ENCODE results near the gene SSR4. TPM values are rescaled to one million over a fixed set of nuclear protein-coding genes. Genes with fewer than 3 reads are reported as not detected.

Gene SSR4
- total RNA-seq, 1 donor from 2014 or later, result 285 TPM

- Mint-ChIP-seq H3K36me3 (ENCODE audit: low read depth) (peaks cover 15% of the 10 kb centered on the region), H3K4me3 (peak overlapping the region; percentile 96), H3K9me3 (no peaks in the 10 kb centered on the region), H3K27ac (peak overlapping the region; percentile 79), H3K27me3 (ENCODE audit: insufficient read depth) (no peaks in the 10 kb centered on the region), H3K4me1 (ENCODE audit: low read depth) (peaks cover 18% of the 10 kb centered on the region)
- intact Hi-C loops (cut with micrococcal nuclease), result loop anchor here (1.0 kb wide), 4 partner anchors 31 to 177 kb away; partner anchors contain the start of genes ABCD1, BCAP31, PLXNB3 and TMEM187
- DNase-seq (ENCODE audit: low spot score), result no peak
Measured at GRCh38 chrX:153794897-153795816, 689 bp downstream of the SSR4 start.

GRCh38 chrX:153797415-153798015 lies 3.0 kb downstream of the SSR4 start:
- Mint-ChIP-seq H3K36me3 (ENCODE audit: low read depth) (peaks cover 15% of the 10 kb centered on the region), H3K9me3 (no peaks in the 10 kb centered on the region), H3K4me1 (ENCODE audit: low read depth) (peaks cover 17% of the 10 kb centered on the region), H3K4me3 (peak overlapping the region; percentile 96), H3K27ac (no peak overlapping the region), H3K27me3 (ENCODE audit: insufficient read depth) (no peaks in the 10 kb centered on the region)
- intact Hi-C loops (cut with micrococcal nuclease), result no loop called here
- no peak for DNase-seq (ENCODE audit: low spot score)

GRCh38 chrX:153799326-153799725 lies 4.9 kb downstream of the SSR4 start:
- Mint-ChIP-seq H3K4me3 (no peak overlapping the region), H3K27ac (no peak overlapping the region), H3K36me3 (ENCODE audit: low read depth) (peaks cover 13% of the 10 kb centered on the region), H3K9me3 (no peaks in the 10 kb centered on the region), H3K4me1 (ENCODE audit: low read depth) (peaks cover 9% of the 10 kb centered on the region), H3K27me3 (ENCODE audit: insufficient read depth) (no peaks in the 10 kb centered on the region)
- intact Hi-C loops (cut with micrococcal nuclease), result no loop called here
- no peak for DNase-seq (ENCODE audit: low spot score)

- no peaks in the 10 kb centered on the region for H3K9me3 Mint-ChIP-seq
- H3K4me3 Mint-ChIP-seq, result no peak overlapping the region
- no peak overlapping the region for H3K27ac Mint-ChIP-seq
- peaks cover 13% of the 10 kb centered on the region for H3K36me3 Mint-ChIP-seq (ENCODE audit: low read depth)
- DNase-seq (ENCODE audit: low spot score), result no peak
- H3K27me3 Mint-ChIP-seq (ENCODE audit: insufficient read depth), result no peaks in the 10 kb centered on the region
- intact Hi-C loops (cut with micrococcal nuclease), result no loop called here
- H3K4me1 Mint-ChIP-seq (ENCODE audit: low read depth), result peaks cover 9% of the 10 kb centered on the region
Measured at GRCh38 chrX:153800177-153800722, 5.8 kb downstream of the SSR4 start.

GRCh38 chrX:153800746-153801145 lies 6.3 kb downstream of the SSR4 start:
- no peak overlapping the region for H3K4me3 Mint-ChIP-seq
- no peaks in the 10 kb centered on the region for H3K9me3 Mint-ChIP-seq
- intact Hi-C loops (cut with micrococcal nuclease), result no loop called here
- H3K36me3 Mint-ChIP-seq (ENCODE audit: low read depth), result peaks cover 13% of the 10 kb centered on the region
- peaks cover 9% of the 10 kb centered on the region for H3K4me1 Mint-ChIP-seq (ENCODE audit: low read depth)
- DNase-seq (ENCODE audit: low spot score), result no peak
- no peak overlapping the region for H3K27ac Mint-ChIP-seq
- H3K27me3 Mint-ChIP-seq (ENCODE audit: insufficient read depth), result no peaks in the 10 kb centered on the region

GRCh38 chrX:153801669-153802068 lies 7.2 kb downstream of the SSR4 start:
- H3K36me3 Mint-ChIP-seq (ENCODE audit: low read depth), result peaks cover 4% of the 10 kb centered on the region
- DNase-seq (ENCODE audit: low spot score), result no peak

GRCh38 chrX:153802513-153803045 lies 8.1 kb downstream of the SSR4 start:
- DNase-seq (ENCODE audit: low spot score), result no peak
- no peaks in the 10 kb centered on the region for H3K4me1 Mint-ChIP-seq (ENCODE audit: low read depth)
- no peaks in the 10 kb centered on the region for H3K9me3 Mint-ChIP-seq
- H3K27me3 Mint-ChIP-seq (ENCODE audit: insufficient read depth), result no peaks in the 10 kb centered on the region
- intact Hi-C loops (cut with micrococcal nuclease), result no loop called here
- no peak overlapping the region for H3K4me3 Mint-ChIP-seq
- peaks cover 3% of the 10 kb centered on the region for H3K36me3 Mint-ChIP-seq (ENCODE audit: low read depth)
- no peak overlapping the region for H3K27ac Mint-ChIP-seq

More at GRCh38 chrX:153801669-153802068, 7.2 kb downstream of the SSR4 start:
- no peak overlapping the region for H3K27ac Mint-ChIP-seq
- no peaks in the 10 kb centered on the region for H3K27me3 Mint-ChIP-seq (ENCODE audit: insufficient read depth)
- H3K9me3 Mint-ChIP-seq, result no peaks in the 10 kb centered on the region
- H3K4me3 Mint-ChIP-seq, result no peak overlapping the region
- intact Hi-C loops (cut with micrococcal nuclease), result no loop called here
- no peaks in the 10 kb centered on the region for H3K4me1 Mint-ChIP-seq (ENCODE audit: low read depth)

- Mint-ChIP-seq H3K4me3 (no peak overlapping the region), H3K9me3 (no peaks in the 10 kb centered on the region), H3K36me3 (ENCODE audit: low read depth) (no peaks in the 10 kb centered on the region), H3K27ac (no peak overlapping the region), H3K27me3 (ENCODE audit: insufficient read depth) (no peaks in the 10 kb centered on the region), H3K4me1 (ENCODE audit: low read depth) (no peaks in the 10 kb centered on the region)
- DNase-seq (ENCODE audit: low spot score), result no peak
- intact Hi-C loops (cut with micrococcal nuclease), result no loop called here
Measured at GRCh38 chrX:153803211-153804099, 9.0 kb downstream of the SSR4 start.

- H3K4me1 Mint-ChIP-seq (ENCODE audit: low read depth), result no peaks in the 10 kb centered on the region
- no peak for DNase-seq (ENCODE audit: low spot score)
- intact Hi-C loops (cut with micrococcal nuclease), result no loop called here
- no peaks in the 10 kb centered on the region for H3K36me3 Mint-ChIP-seq (ENCODE audit: low read depth)
- H3K27ac Mint-ChIP-seq, result no peak overlapping the region
- no peaks in the 10 kb centered on the region for H3K27me3 Mint-ChIP-seq (ENCODE audit: insufficient read depth)
- no peak overlapping the region for H3K4me3 Mint-ChIP-seq
- H3K9me3 Mint-ChIP-seq, result no peaks in the 10 kb centered on the region
Measured at GRCh38 chrX:153804100-153804595, 9.7 kb downstream of the SSR4 start.

GRCh38 chrX:153804621-153805020 lies 10.2 kb downstream of the SSR4 start:
- Mint-ChIP-seq H3K4me1 (ENCODE audit: low read depth) (no peaks in the 10 kb centered on the region), H3K36me3 (ENCODE audit: low read depth) (no peaks in the 10 kb centered on the region)
- DNase-seq (ENCODE audit: low spot score), result no peak

GRCh38 chrX:153805436-153805835 lies 11.0 kb downstream of the SSR4 start:
- intact Hi-C loops (cut with micrococcal nuclease), result no loop called here
- H3K9me3 Mint-ChIP-seq, result no peaks in the 10 kb centered on the region
- no peak overlapping the region for H3K27ac Mint-ChIP-seq
- DNase-seq (ENCODE audit: low spot score), result no peak
- no peak overlapping the region for H3K4me3 Mint-ChIP-seq
- H3K27me3 Mint-ChIP-seq (ENCODE audit: insufficient read depth), result no peaks in the 10 kb centered on the region
- no peaks in the 10 kb centered on the region for H3K36me3 Mint-ChIP-seq (ENCODE audit: low read depth)
- no peaks in the 10 kb centered on the region for H3K4me1 Mint-ChIP-seq (ENCODE audit: low read depth)

More at GRCh38 chrX:153804621-153805020, 10.2 kb downstream of the SSR4 start:
- intact Hi-C loops (cut with micrococcal nuclease), result no loop called here
- no peak overlapping the region for H3K4me3 Mint-ChIP-seq
- no peaks in the 10 kb centered on the region for H3K9me3 Mint-ChIP-seq
- H3K27ac Mint-ChIP-seq, result no peak overlapping the region
- no peaks in the 10 kb centered on the region for H3K27me3 Mint-ChIP-seq (ENCODE audit: insufficient read depth)

GRCh38 chrX:153806999-153807575 lies 12.6 kb downstream of the SSR4 start:
- Mint-ChIP-seq H3K27me3 (ENCODE audit: insufficient read depth) (peaks cover 3% of the 10 kb centered on the region), H3K4me3 (no peak overlapping the region), H3K4me1 (ENCODE audit: low read depth) (no peaks in the 10 kb centered on the region), H3K9me3 (no peaks in the 10 kb centered on the region), H3K27ac (no peak overlapping the region), H3K36me3 (ENCODE audit: low read depth) (no peaks in the 10 kb centered on the region)
- DNase-seq (ENCODE audit: low spot score), result no peak
- intact Hi-C loops (cut with micrococcal nuclease), result no loop called here
